K562 (cell line): ENCODE measurements around the gene MIDN. TPM values are rescaled to one million over a fixed set of nuclear protein-coding genes. Genes with fewer than 3 reads are reported as not detected.

Experiments used
- BCLAF1 ChIP-seq, 2 experiments: fragments of 450-650 bp in 1 of 2; IDR thresholded peaks; 2 replicates each; pipeline ENCODE4 v1.6.1; 2011 to 2017; ENCODE audit warnings: low read depth in 2 of 2, antibody characterized with exemption in 1 of 2, borderline replicate concordance in 1 of 2, low read length in 1 of 2, mild to moderate bottlenecking in 1 of 2, mixed read lengths in 1 of 2; ENCODE audit not compliant: control insufficient read depth in 1 of 2
- CBX3 ChIP-seq, 2 experiments: IDR thresholded peaks; 1 replicate in 1 of 2; 2 replicates in 1 of 2; pipeline ENCODE4 v1.6.1; 2012; ENCODE audit warnings: inconsistent platforms in 2 of 2, low read length in 2 of 2, borderline replicate concordance in 1 of 2, control low read depth in 1 of 2
- CCNT2 ChIP-seq: IDR thresholded peaks from 2 replicates; pipeline ENCODE4 v1.6.1; 2011; ENCODE audit warnings: borderline replicate concordance, low read depth, mild to moderate bottlenecking, moderate library complexity, mixed read lengths, low read length; ENCODE audit not compliant: insufficient read length; ENCODE audit errors: extremely low read depth
- CHCHD3 ChIP-seq: fragments of 250-450 bp; sonication (Bioruptor Pico); IDR thresholded peaks from 2 replicates; pipeline ENCODE4 v2.1.2; 2022; ENCODE audit warnings: mild to moderate bottlenecking
- FOXK1 ChIP-seq: sonication (generic); formaldehyde crosslinking; IDR thresholded peaks from 2 replicates; pipeline ENCODE4 v1.8.0; 2022; ENCODE audit warnings: missing genetic modification reagents, mild to moderate bottlenecking, borderline replicate concordance
- ID3 ChIP-seq, 2 experiments: fragments of 250-450 bp in 1 of 2; fragments of 450-650 bp in 1 of 2; sonication (Bioruptor Pico) in 1 of 2; IDR thresholded peaks; 2 replicates each; pipeline versions ENCODE4 v1.6.1 to v1.8.0; 2016 to 2021; ENCODE audit warnings: mild to moderate bottlenecking in 2 of 2, moderate library complexity in 2 of 2, missing compliant biosample characterization in 1 of 2, missing genetic modification characterization in 1 of 2
- PBX2 ChIP-seq, 2 experiments: IDR thresholded peaks in 1 of 2; conservative IDR thresholded peaks in 1 of 2; 2 replicates each; pipeline ENCODE4 v1.6.1; 2016; ENCODE audit warnings: low read depth in 2 of 2, mild to moderate bottlenecking in 1 of 2, missing compliant biosample characterization in 1 of 2, missing genetic modification characterization in 1 of 2, moderate library complexity in 1 of 2
- POLR2A ChIP-seq: fragments of 450-650 bp; conservative IDR thresholded peaks from 2 replicates; pipeline ENCODE4 v1.6.1; 2016
- POLR2AphosphoS5 ChIP-seq: IDR thresholded peaks from 2 replicates; pipeline ENCODE4 v1.6.1; 2011; ENCODE audit warnings: mild to moderate bottlenecking, low read depth, low read length, moderate library complexity; ENCODE audit not compliant: control insufficient read depth, insufficient read depth
- POLR2G ChIP-seq: fragments of 200-400 bp; formaldehyde crosslinking; IDR thresholded peaks from 2 replicates; pipeline ENCODE4 v1.6.1; 2017; ENCODE audit warnings: low read depth, mild to moderate bottlenecking, antibody characterized with exemption, low read length, moderate library complexity
- RBFOX2 ChIP-seq: fragments of 200-400 bp; formaldehyde crosslinking; IDR thresholded peaks from 2 replicates; pipeline ENCODE4 v1.6.1; 2017; ENCODE audit warnings: low read depth, mild to moderate bottlenecking, low read length, moderate library complexity
- SMARCA5 ChIP-seq: fragments of 450-650 bp; IDR thresholded peaks from 2 replicates; pipeline ENCODE4 v1.6.1; 2016
- SMARCB1 ChIP-seq: IDR thresholded peaks from 2 replicates; pipeline ENCODE4 v1.6.1; 2011; ENCODE audit warnings: improper control_type of control experiment, low read depth; ENCODE audit not compliant: insufficient read length
- TRIM25 ChIP-seq: fragments of 450-650 bp; IDR thresholded peaks from 2 replicates; pipeline ENCODE4 v1.7.0; 2016; ENCODE audit warnings: borderline replicate concordance
- ZFX ChIP-seq: sonication (generic); formaldehyde crosslinking; IDR thresholded peaks from 2 replicates; pipeline ENCODE4 v1.8.0; 2022; ENCODE audit warnings: mild to moderate bottlenecking, missing genetic modification reagents, moderate library complexity
- ZNF124 ChIP-seq: sonication (generic); formaldehyde crosslinking; IDR thresholded peaks from 2 replicates; pipeline ENCODE4 v1.8.1; 2022; ENCODE audit warnings: missing genetic modification reagents
- ZNF140 ChIP-seq: fragments of 250-450 bp; sonication (Bioruptor Pico); IDR thresholded peaks from 2 replicates; pipeline ENCODE4 v1.8.0; 2021; ENCODE audit warnings: moderate library complexity, mild to moderate bottlenecking, inconsistent platforms
- ZNF778 ChIP-seq: fragments of 450-650 bp; formaldehyde crosslinking; IDR thresholded peaks from 2 replicates; pipeline ENCODE4 v1.4.0; 2020; ENCODE audit warnings: mild to moderate bottlenecking, moderate library complexity
- polyA plus RNA-seq, 8 experiments: library from polyadenylated mRNA; depleted of rRNA in 4 of 8; stranded (reverse) in 5 of 8; unstranded in 3 of 8; fragments of >200 nt; fragmentation: Nextera tagmentation in 2 of 8; fragmentation: Illumina TruSeq in 1 of 8; extraction: Ambion mirVana in 2 of 8; extraction: Trizol in 1 of 8; gene quantifications; 2 replicates each; pipeline versions ENCODE4 v1.2.1 to v1.2.3, GENCODE V29; 2011 to 2014; ENCODE audit warnings: inconsistent platforms in 1 of 8, missing spikeins in 1 of 8
- total RNA-seq, 7 experiments: library from RNA; depleted of rRNA in 6 of 7; stranded (reverse); fragments of >200 nt in 6 of 7; fragmentation: Illumina TruSeq in 2 of 7; extraction: Trizol in 2 of 7; gene quantifications; 2 replicates each; pipeline versions ENCODE4 v1.2.1 to v1.2.3, GENCODE V29; 2011 to 2021; ENCODE audit warnings: low replicate concordance in 1 of 7

Gene MIDN
- total and polyA plus RNA-seq, 9 of the 15 experiments (the other 6 are each of a cell fraction or from before 2014, with no cell fraction given), result 0.17 to 120 (median 10.1) TPM

- TF ChIP-seq PBX2 (CRISPR knock-in tag; IDR thresholded peaks at IDR 0.05; ENCODE audit: low read depth) (no peak), PBX2 (tag; conservative IDR thresholded peaks at IDR 0.05; ENCODE audit: low read depth) (no peak), CHCHD3 (CRISPR knock-in tag) (no peak), SMARCB1 (no peak), ZNF778 (CRISPR knock-in tag) (no peak), POLR2G (peak; percentile 70; the same call in 1 of the 2 replicates), RBFOX2 (peak; percentile 71), CBX3 (IDR thresholded peaks at IDR 0.05; ENCODE audit: borderline replicate concordance in 1 of 2, low read length in 2 of 2) (no peak), POLR2A (peak; percentile 50), BCLAF1 (IDR thresholded peaks at IDR 0.05; ENCODE audit: borderline replicate concordance in 1 of 2, control insufficient read depth in 1 of 2, low read depth in 2 of 2, low read length in 1 of 2) (no peak), ID3 (CRISPR knock-in tag; IDR thresholded peaks at IDR 0.05) (no peak), ID3 (tag; IDR thresholded peaks at IDR 0.05) (no peak), SMARCA5 (no peak), ZNF124 (no peak), POLR2AphosphoS5 (peak; percentile 15; the same call in 1 of the 2 replicates), ZNF140 (no peak), TRIM25 (no peak), FOXK1 (CRISPR knock-in tag) (no peak), CCNT2 (peak; percentile 13), ZFX (CRISPR knock-in tag) (peak; percentile 44; the same call in 1 of the 2 replicates)
These were observed 8.5 kb downstream of the MIDN start (continued) for GRCh38 chr19:1256646-1257474.
